HepG2 (cell line): Measurements from ENCODE around the gene NCOA5. TPM values are rescaled to one million over a fixed set of nuclear protein-coding genes. Genes with fewer than 3 reads are reported as not detected.

Source experiments
- ATAC-seq: fragments of 200-7000 bp; cut with Tn5 transposase; 3 replicates; pipeline ENCODE4 v1.9.1; 2020; ENCODE audit warnings: mild to moderate bottlenecking, moderate library complexity
- BruUV-seq: library from RNA; stranded (reverse); fragments of 400-500 nt; replicated peaks from 2 replicates; lab custom pipeline; 2021; lab: Mats Ljungman, UMichigan
- CTCF ChIA-PET: fragments of 300-600 bp; formaldehyde crosslinking; extraction: SDS; loops from one replicate; lab custom pipeline; 2021; ENCODE audit warnings: low total read pairs, inconsistent platforms, low intra/inter-chr PET ratio; lab: Yijun Ruan, JAX
- POLR2A ChIA-PET: fragments of 350-600 bp; sonication (Branson Sonifier 250); formaldehyde crosslinking; loops from one replicate; lab custom pipeline; 2020; ENCODE audit warnings: antibody characterized with exemption, inconsistent platforms; lab: Yijun Ruan, JAX
- DNase-seq: peaks from one replicate; pipeline ENCODE4 v3.0.0-alpha.2; 2015; ENCODE audit warnings: low spot score
- FAIRE-seq: peaks from 3 replicates; lab custom pipeline; 2011; peaks lifted over from hg19 to GRCh38; lab: Jason Lieb, UNC
- H2AFZ ChIP-seq: one replicate; pipeline ENCODE4 v1.6.1; 2011; ENCODE audit warnings: low read length, inconsistent platforms
- H3K27ac ChIP-seq: fragments of 300-600 bp; 3 replicates; pipeline ENCODE4 v1.8.0; 2011; ENCODE audit warnings: mixed run types, mild to moderate bottlenecking, mixed read lengths, low read length, inconsistent platforms; ENCODE audit not compliant: insufficient read depth; ENCODE audit errors: extremely low read length
- H3K27me3 ChIP-seq, 2 experiments: fragments of 200-600 bp in 1 of 2; 2 replicates in 1 of 2; 3 replicates in 1 of 2; pipeline versions ENCODE4 v1.6.0 to v1.8.0; 2011; ENCODE audit warnings: low read length in 2 of 2, mild to moderate bottlenecking in 2 of 2, moderate library complexity in 2 of 2, inconsistent platforms in 1 of 2; ENCODE audit not compliant: insufficient read depth in 2 of 2, control insufficient read depth in 1 of 2
- H3K36me3 ChIP-seq, 2 experiments: fragments of 200-600 bp in 1 of 2; replicated peaks in 1 of 2; 2 replicates in 1 of 2; 3 replicates in 1 of 2; pipeline versions ENCODE4 v1.5.1 to v1.8.0; 2011; ENCODE audit warnings: low read length in 2 of 2, inconsistent platforms in 1 of 2; ENCODE audit not compliant: insufficient read depth in 2 of 2, control insufficient read depth in 1 of 2
- H3K4me1 ChIP-seq: 2 replicates; pipeline ENCODE4 v1.5.1; 2012; ENCODE audit warnings: low read length, inconsistent platforms; ENCODE audit not compliant: insufficient read depth
- H3K4me2 ChIP-seq: 2 replicates; pipeline ENCODE4 v1.6.0; 2011; ENCODE audit warnings: low read depth, low read length, inconsistent platforms
- H3K4me3 ChIP-seq, 3 experiments: fragments of 200-600 bp in 1 of 3; sonication (generic), shearing (Covaris generic) in 1 of 3; replicated peaks in 1 of 3; 2 replicates each; pipeline ENCODE4 v1.5.1; 2011 to 2016; ENCODE audit warnings: low read length in 3 of 3, inconsistent platforms in 2 of 3, low read depth in 2 of 3, mild to moderate bottlenecking in 2 of 3, control low read depth in 1 of 3, mixed read lengths in 1 of 3; ENCODE audit not compliant: insufficient read depth in 1 of 3
- H3K79me2 ChIP-seq: one replicate; pipeline ENCODE4 v1.6.1; 2011; ENCODE audit warnings: low read length, inconsistent platforms; ENCODE audit not compliant: insufficient read depth
- H3K9ac ChIP-seq: 2 replicates; pipeline ENCODE4 v1.6.0; 2011; ENCODE audit warnings: mild to moderate bottlenecking, low read depth, low read length, inconsistent platforms; ENCODE audit not compliant: insufficient read depth
- H3K9me3 ChIP-seq: 2 replicates; pipeline ENCODE4 v1.5.1; 2012; ENCODE audit warnings: mild to moderate bottlenecking, low read length
- H4K20me1 ChIP-seq: 2 replicates; pipeline ENCODE4 v1.6.0; 2011; ENCODE audit warnings: inconsistent platforms, mild to moderate bottlenecking, low read length, moderate library complexity; ENCODE audit not compliant: insufficient read depth
- ARID5B ChIP-seq: IDR thresholded peaks from 2 replicates; pipeline ENCODE4 v1.4.0; 2020; ENCODE audit warnings: mild to moderate bottlenecking, missing genetic modification reagents
- EZH2 ChIP-seq: conservative IDR thresholded peaks from 2 replicates; pipeline ENCODE4 v1.6.1; 2012; ENCODE audit warnings: mild to moderate bottlenecking, low read depth, low read length, moderate library complexity
- FOXK2 ChIP-seq: fragments of 450-650 bp; IDR thresholded peaks from 2 replicates; pipeline ENCODE4 v1.6.1; 2016
- GATAD1 ChIP-seq: IDR thresholded peaks from 2 replicates; pipeline ENCODE4 v1.6.1; 2016; ENCODE audit warnings: missing genetic modification reagents, missing compliant biosample characterization
- LCORL ChIP-seq, 2 experiments: fragments of 450-650 bp in 1 of 2; sonication (generic) in 1 of 2; formaldehyde crosslinking in 1 of 2; IDR thresholded peaks; 2 replicates each; pipeline versions ENCODE4 v1.5.0 to v1.6.1; 2017 to 2020; ENCODE audit warnings: antibody characterized with exemption in 1 of 2, missing genetic modification reagents in 1 of 2
- SMARCE1 ChIP-seq: fragments of 450-650 bp; IDR thresholded peaks from 2 replicates; pipeline ENCODE4 v1.6.1; 2017; ENCODE audit warnings: borderline replicate concordance
- ZBTB33 ChIP-seq: sonication (generic); formaldehyde crosslinking; IDR thresholded peaks from 2 replicates; pipeline ENCODE4 v1.4.0; 2020; ENCODE audit warnings: missing genetic modification reagents
- ZNF260 ChIP-seq: sonication (generic); formaldehyde crosslinking; IDR thresholded peaks from 2 replicates; pipeline ENCODE4 v1.4.0; 2020; ENCODE audit warnings: missing genetic modification reagents, low read depth, mild to moderate bottlenecking, borderline replicate concordance
- ZNF263 ChIP-seq: sonication (generic); formaldehyde crosslinking; IDR thresholded peaks from 2 replicates; pipeline ENCODE4 v1.4.0; 2020; ENCODE audit warnings: missing genetic modification reagents
- ZSCAN25 ChIP-seq: sonication (generic); formaldehyde crosslinking; IDR thresholded peaks from 2 replicates; pipeline ENCODE4 v1.8.0; 2022; ENCODE audit warnings: mild to moderate bottlenecking, missing genetic modification reagents
- WGBS: methylation state at CpG from one replicate; pipeline ENCODE4 v1.1.6; 2017; ENCODE audit warnings: low lambda C conversion rate; 5-methylcytosine and 5-hydroxymethylcytosine counted together
- in situ Hi-C: cut with HindIII; loops from 2 replicates; pipeline ENCODE4 v1.10.0; 2017; ENCODE audit warnings: low pct_unique_long_range_greater_than_20kb; ENCODE audit not compliant: extremely low pct_ligation_motif_present
- intact Hi-C: fragments of 100-400 bp; cut with micrococcal nuclease; formaldehyde crosslinking; loops from one replicate; pipeline ENCODE4 v1.10.0; 2022; ENCODE audit not compliant: unreplicated experiment
- polyA plus RNA-seq, 8 experiments: library from polyadenylated mRNA; depleted of rRNA in 3 of 8; stranded (reverse) in 7 of 8; unstranded in 1 of 8; fragments of >200 nt; fragmentation: Illumina TruSeq in 4 of 8; extraction: Trizol in 4 of 8; gene quantifications; 2 replicates each; pipeline versions ENCODE4 v1.2.1 to v1.2.3, GENCODE V29; 2011 to 2016; ENCODE audit warnings: low read depth in 4 of 8, missing spikeins in 1 of 8, mixed read lengths in 1 of 8; ENCODE audit not compliant: insufficient read depth in 1 of 8
- total RNA-seq, 5 experiments: library from RNA; depleted of rRNA; stranded (reverse); fragments of >200 nt; fragmentation: Illumina TruSeq; extraction: Trizol; gene quantifications; 2 replicates each; pipeline ENCODE4 v1.2.3, GENCODE V29; 2016; ENCODE audit warnings: low read depth in 1 of 5

Gene NCOA5
- total and polyA plus RNA-seq, 2 of the 13 experiments (the other 11 are each of a cell fraction or from before 2014, with no cell fraction given) = 16.5 to 28.4 TPM

- CTCF ChIA-PET = no interaction called here
- POLR2A ChIA-PET = interaction anchor here (1.3 kb wide), 1 partner anchor 28 kb away, joined by 3 read pairs; no protein-coding TSS in a partner anchor
- H2AFZ ChIP-seq = no peak overlapping the region
- no peaks in the 10 kb centered on the region for H3K79me2 ChIP-seq
- DNase-seq (no peak), ATAC-seq (no peak), FAIRE-seq (no peak)
- in situ Hi-C loops (no loop called here), intact Hi-C loops (no loop called here)
- peaks cover 43 to 57% of the 10 kb centered on the region in 2 experiments for H3K36me3 ChIP-seq
- H4K20me1 ChIP-seq = no peaks in the 10 kb centered on the region; the same call in 1 of the 2 replicates
- BruUV-seq = no TSS peak
- H3K9me3 ChIP-seq = no peaks in the 10 kb centered on the region
- H3K4me1 ChIP-seq = peaks cover 15% of the 10 kb centered on the region
- TF ChIP-seq EZH2 (no peak), ZNF263 (CRISPR knock-in tag) (peak; percentile 97), GATAD1 (no peak), ZBTB33 (CRISPR knock-in tag) (peak; percentile 64), SMARCE1 (no peak), LCORL (IDR thresholded peaks at IDR 0.05) (no peak), LCORL (CRISPR knock-in tag; IDR thresholded peaks at IDR 0.05) (0 out of 2 replicates have a peak, but pooled peaks have one; percentile 20), ZNF260 (CRISPR knock-in tag) (no peak), ZSCAN25 (peak; percentile 96), ARID5B (CRISPR knock-in tag) (0 out of 2 replicates have a peak, but pooled peaks have one; percentile 7), FOXK2 (no peak)
- no peaks in the 10 kb centered on the region; a peak in 1 of 5 replicates for H3K27me3 ChIP-seq
- H3K9ac ChIP-seq = no peak overlapping the region
- no peak overlapping the region for H3K4me2 ChIP-seq
- no peak overlapping the region for H3K4me3 ChIP-seq
- 81% methylated on average over 4 of the region's 4 CpGs for WGBS
- no peak overlapping the region for H3K27ac ChIP-seq
These were observed 28.8 kb downstream of the NCOA5 start for GRCh38 chr20:46060975-46061374.
